Measurements from ENCODE around the gene B3GAT3.

DNA sequence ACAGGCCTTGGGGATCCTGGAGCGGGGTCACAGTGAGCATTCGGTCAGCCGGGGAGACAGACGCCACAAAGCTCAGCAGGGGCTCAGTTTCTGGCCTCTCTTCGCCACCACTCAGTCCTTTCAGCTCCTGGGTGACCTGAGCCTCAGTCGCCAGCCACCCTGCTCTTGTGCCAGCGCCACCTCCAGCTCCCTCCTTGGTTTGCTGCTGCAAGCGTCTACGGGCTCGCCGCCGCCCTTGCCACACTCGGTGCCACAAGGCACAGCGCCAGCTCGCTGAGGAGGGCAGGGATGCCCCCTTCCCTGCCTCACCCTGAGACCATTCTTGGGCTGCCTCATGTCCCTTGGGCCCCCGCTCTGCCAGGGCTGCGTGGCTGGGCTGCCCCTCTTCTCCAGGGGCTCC is 46.6 kb downstream of the B3GAT3 start:
- TF ChIP-seq, protein P1, sequence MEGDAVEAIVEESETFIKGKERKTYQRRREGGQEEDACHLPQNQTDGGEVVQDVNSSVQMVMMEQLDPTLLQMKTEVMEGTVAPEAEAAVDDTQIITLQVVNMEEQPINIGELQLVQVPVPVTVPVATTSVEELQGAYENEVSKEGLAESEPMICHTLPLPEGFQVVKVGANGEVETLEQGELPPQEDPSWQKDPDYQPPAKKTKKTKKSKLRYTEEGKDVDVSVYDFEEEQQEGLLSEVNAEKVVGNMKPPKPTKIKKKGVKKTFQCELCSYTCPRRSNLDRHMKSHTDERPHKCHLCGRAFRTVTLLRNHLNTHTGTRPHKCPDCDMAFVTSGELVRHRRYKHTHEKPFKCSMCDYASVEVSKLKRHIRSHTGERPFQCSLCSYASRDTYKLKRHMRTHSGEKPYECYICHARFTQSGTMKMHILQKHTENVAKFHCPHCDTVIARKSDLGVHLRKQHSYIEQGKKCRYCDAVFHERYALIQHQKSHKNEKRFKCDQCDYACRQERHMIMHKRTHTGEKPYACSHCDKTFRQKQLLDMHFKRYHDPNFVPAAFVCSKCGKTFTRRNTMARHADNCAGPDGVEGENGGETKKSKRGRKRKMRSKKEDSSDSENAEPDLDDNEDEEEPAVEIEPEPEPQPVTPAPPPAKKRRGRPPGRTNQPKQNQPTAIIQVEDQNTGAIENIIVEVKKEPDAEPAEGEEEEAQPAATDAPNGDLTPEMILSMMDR (IDR thresholded peaks at IDR 0.05), result no peak
- TF ChIP-seq EP300 (IDR thresholded peaks at IDR 0.05) (no peak), POLR2A (IDR thresholded peaks at IDR 0.05) (no peak)
